ENCODE data around the gene SLC44A5. TPM values are rescaled to one million over a fixed set of nuclear protein-coding genes. Genes with fewer than 3 reads are reported as not detected.

The SLC44A5 gene
- total RNA-seq, 1 experiment from 2014 or later, result 2.4 TPM

- H3K4me3 Mint-ChIP-seq, result no peak overlapping the region
- no peak overlapping the region for H4K91ac ChIP-seq (ENCODE audit: insufficient read length, low read depth, low read length)
- H3K27me3 Mint-ChIP-seq (ENCODE audit: low read depth), result no peaks in the 10 kb centered on the region
- no peak overlapping the region for H3K27ac ChIP-seq (ENCODE audit: insufficient read length, low read depth, low read length)
- no peak overlapping the region for H4K8ac ChIP-seq (replicated peaks; ENCODE audit: insufficient read length, low read depth, low read length)
- H3K18ac ChIP-seq (ENCODE audit: insufficient read length, low read depth, low read length), result no peak overlapping the region
- peaks cover 8 to 9% of the 10 kb centered on the region in 2 experiments for H3K4me1 Mint-ChIP-seq
- no CpG with 5 or more reads among the region's 1 CpG for WGBS (ENCODE audit: extremely low coverage, insufficient read length, low lambda C conversion rate)
- no peak for DNase-seq
- H2BK120ac ChIP-seq (ENCODE audit: low read depth, low read length, poor library complexity, severe bottlenecking), result no peak overlapping the region
- no peaks in the 10 kb centered on the region for H3K79me1 ChIP-seq (ENCODE audit: insufficient read depth, low read depth, low read length, poor library complexity, severe bottlenecking)
- no peaks in the 10 kb centered on the region; the same call in 1 of the 2 replicates for H3K4me1 ChIP-seq (ENCODE audit: insufficient read depth, low read length)
- H3K27me3 ChIP-seq (ENCODE audit: insufficient read depth, low read length), result no peaks in the 10 kb centered on the region
- H3K9me3 Mint-ChIP-seq, result no peaks in the 10 kb centered on the region
- H4K20me1 ChIP-seq (ENCODE audit: control insufficient read depth, insufficient read depth, insufficient read length), result no peaks in the 10 kb centered on the region
- H3K27ac Mint-ChIP-seq, result no peak overlapping the region
- H3T11ph ChIP-seq (ENCODE audit: low read length), result no peak overlapping the region
- no peak for TF ChIP-seq CTCF (conservative IDR thresholded peaks at IDR 0.05)
- no peak overlapping the region for H2AK5ac ChIP-seq (ENCODE audit: insufficient read length, low read length)
- no peak overlapping the region for H3K23ac ChIP-seq (ENCODE audit: insufficient read length, low read depth, low read length)
- H3K9ac ChIP-seq (ENCODE audit: extremely low read depth, insufficient read length, low read length), result no peak overlapping the region
- no peak overlapping the region for H2BK20ac ChIP-seq (ENCODE audit: low read depth, low read length, poor library complexity, severe bottlenecking)
- no peak overlapping the region for H2BK15ac ChIP-seq (ENCODE audit: low read depth, low read length)
- H3K36me3 Mint-ChIP-seq (ENCODE audit: insufficient read depth in 1 of 3, low read depth in 3 of 3), result no peaks in the 10 kb centered on the region
- no peaks in the 10 kb centered on the region for H3K23me2 ChIP-seq (ENCODE audit: insufficient read length, low read depth, low read length, poor library complexity, severe bottlenecking)
- no peak overlapping the region for H3K14ac ChIP-seq (ENCODE audit: insufficient read depth, low read length)
- no peak overlapping the region for H3K4ac ChIP-seq (ENCODE audit: low read depth, low read length)
- H2BK5ac ChIP-seq (ENCODE audit: insufficient read length, low read length), result no peak overlapping the region
- no peak overlapping the region for H3K56ac ChIP-seq (ENCODE audit: insufficient read length, low read depth, low read length)
- H3K79me2 ChIP-seq (ENCODE audit: insufficient read depth, low read length), result no peaks in the 10 kb centered on the region
- H3K4me2 ChIP-seq (ENCODE audit: insufficient read depth, insufficient read length, low read length), result no peak overlapping the region
- H2AFZ ChIP-seq (ENCODE audit: low read length), result no peak overlapping the region
- H3K9me3 ChIP-seq (ENCODE audit: control insufficient read depth, low read depth, low read length), result no peaks in the 10 kb centered on the region
- no peak overlapping the region for H4K5ac ChIP-seq (ENCODE audit: insufficient read length, low read depth, low read length)
- no peak overlapping the region for H2BK12ac ChIP-seq (ENCODE audit: insufficient read length, low read depth, low read length)
Measured at GRCh38 chr1:75582725-75583261, 28.1 kb downstream of the SLC44A5 start.
